22Rv1 (cell line): ENCODE data around the gene SLC8A3.

Source experiments
- H3K27ac ChIP-seq: fragments of 450-650 bp; 2 replicates; pipeline ENCODE4 v1.5.1; 2017
- CTCF ChIP-seq: fragments of 450-650 bp; IDR thresholded peaks from 2 replicates; pipeline ENCODE4 v1.5.1; 2017; ENCODE audit warnings: mild to moderate bottlenecking
- ZFX ChIP-seq: fragments of 450-650 bp; IDR thresholded peaks from 2 replicates; pipeline ENCODE4 v1.6.1; 2017; ENCODE audit warnings: antibody characterized with exemption, borderline replicate concordance

Gene SLC8A3

GRCh38 chr14:70188322-70188658 lies 461 bp downstream of the SLC8A3 start:
- TF ChIP-seq ZFX (no peak), CTCF (no peak)
- H3K27ac ChIP-seq, result no peak overlapping the region

- TF ChIP-seq ZFX, result no peak
- H3K27ac ChIP-seq, result no peak overlapping the region
Observed at GRCh38 chr14:70186900-70187451, 1.8 kb downstream of the SLC8A3 start.

- H3K27ac ChIP-seq, result no peak overlapping the region
- TF ChIP-seq CTCF, result no peak
- no peak for TF ChIP-seq ZFX
Observed at GRCh38 chr14:70183991-70184390, 4.8 kb downstream of the SLC8A3 start.

- H3K27ac ChIP-seq, result no peak overlapping the region
- TF ChIP-seq CTCF (no peak), ZFX (no peak)
Observed at GRCh38 chr14:70181276-70181675, 7.5 kb downstream of the SLC8A3 start.

GRCh38 chr14:70180718-70181117 lies 8.0 kb downstream of the SLC8A3 start:
- TF ChIP-seq CTCF (no peak), ZFX (no peak)
- H3K27ac ChIP-seq, result no peak overlapping the region

GRCh38 chr14:70177081-70177800 lies 11.5 kb downstream of the SLC8A3 start:
- TF ChIP-seq CTCF (no peak), ZFX (no peak)
- no peak overlapping the region for H3K27ac ChIP-seq

- no peak for TF ChIP-seq ZFX
- no peak overlapping the region for H3K27ac ChIP-seq
Observed at GRCh38 chr14:70173569-70173968, 15.2 kb downstream of the SLC8A3 start.

GRCh38 chr14:70171726-70172125 lies 17.0 kb downstream of the SLC8A3 start:
- no peak overlapping the region for H3K27ac ChIP-seq
- TF ChIP-seq ZFX, result no peak
- no peak for TF ChIP-seq CTCF
